HG02623 (cell line): Measurements from ENCODE around the gene WDR45B.
"Not testable (repeated sequence)": the region's sequence is repeated elsewhere in the genome, so short reads cannot be mapped to it uniquely, and the experiment has no call there.

Experiments
- ATAC-seq: cut with Tn5 transposase; IDR thresholded peaks from one replicate; pipeline ENCODE4 v1.9.1; 2021; ENCODE audit warnings: moderate library complexity; ENCODE audit not compliant: unreplicated experiment

WDR45B gene

DNA sequence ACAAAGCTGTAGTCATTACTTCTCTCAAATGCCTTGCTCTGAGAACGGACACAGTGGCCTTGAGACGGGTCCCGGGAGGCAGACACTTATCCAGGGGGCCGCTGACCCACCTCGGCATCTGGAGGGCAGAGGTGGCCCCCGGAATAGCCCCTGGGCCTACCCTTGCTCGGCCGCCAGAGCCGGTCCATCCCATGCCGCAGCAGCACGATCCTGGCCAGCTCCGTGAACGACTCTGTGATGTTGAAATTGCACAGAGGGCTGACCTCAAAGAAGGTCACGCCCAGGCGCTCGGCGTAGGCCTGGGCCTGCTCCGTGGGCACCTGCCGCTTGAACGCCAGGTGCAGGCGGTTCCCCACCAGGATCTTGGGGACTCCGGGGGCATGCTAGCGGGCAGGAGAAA is 10.1 kb upstream of the WDR45B start:
- no peak for ATAC-seq

DNA sequence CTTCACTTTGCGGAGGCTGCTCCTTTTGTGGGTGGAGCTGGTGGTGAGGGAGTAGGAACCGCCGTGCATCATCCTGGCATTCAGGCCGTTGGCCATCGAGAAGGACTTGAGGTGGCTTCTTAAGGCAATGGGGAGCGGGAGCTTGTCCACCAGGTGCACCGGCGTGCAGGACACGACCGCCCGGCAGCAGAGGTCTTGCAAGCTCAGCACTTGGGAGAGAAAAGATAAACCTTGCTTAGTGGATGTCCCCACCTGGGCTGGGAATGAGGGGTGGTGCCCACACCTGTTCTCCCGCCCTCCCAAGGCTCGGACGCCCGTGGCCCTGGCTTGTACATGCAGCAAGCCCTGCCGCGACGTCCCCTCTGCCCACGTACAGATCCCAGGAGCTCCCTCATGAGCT is 9.7 kb upstream of the WDR45B start:
- no peak for ATAC-seq

DNA sequence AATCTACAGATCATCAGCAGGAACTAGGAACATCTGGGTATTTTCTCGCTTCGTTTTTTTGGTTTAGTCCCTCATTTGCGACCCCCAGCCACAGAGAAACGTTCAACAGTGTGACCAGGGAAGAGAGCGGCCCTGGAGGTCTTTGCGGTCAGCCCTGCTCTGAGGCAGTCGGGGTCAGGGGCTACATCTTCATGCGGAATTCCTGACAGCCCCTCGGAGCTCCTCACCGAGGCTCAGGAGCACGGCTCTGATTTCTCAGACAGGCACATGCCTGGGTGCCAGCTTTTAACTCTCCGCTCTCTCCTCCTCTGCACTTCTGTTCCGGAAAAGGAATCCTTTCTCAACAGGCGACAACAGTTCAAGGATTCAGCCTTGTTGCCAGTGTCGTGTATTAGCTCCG is 8.0 kb upstream of the WDR45B start:
- ATAC-seq: no peak

DNA sequence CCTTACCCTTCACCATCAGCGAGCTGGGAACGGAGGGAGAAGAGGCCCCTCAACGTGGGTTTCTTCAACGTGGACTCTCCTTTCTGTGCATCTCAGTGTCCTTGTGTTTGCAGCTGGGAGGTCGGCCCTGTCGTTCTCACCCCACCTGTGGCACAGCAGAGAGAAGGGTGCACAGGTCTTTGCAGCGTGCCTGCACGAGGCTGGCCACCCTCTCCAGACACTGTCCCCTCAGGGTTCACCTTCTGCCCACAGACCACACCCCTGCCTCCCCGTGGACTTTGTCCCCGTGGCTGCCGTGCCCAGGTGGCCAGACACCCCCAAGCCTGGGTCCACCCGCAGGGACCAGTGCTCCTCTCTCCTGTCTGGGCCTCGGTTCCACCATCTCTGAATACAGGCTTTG is 7.3 kb upstream of the WDR45B start:
- no peak for ATAC-seq

- no peak for ATAC-seq
These were observed 6.8 kb upstream of the WDR45B start for GRCh38 chr17:82655038-82655479.

- not testable (repeated sequence) for ATAC-seq
These were observed 6.4 kb upstream of the WDR45B start for GRCh38 chr17:82654611-82655010.

- no peak for ATAC-seq
These were observed 5.6 kb upstream of the WDR45B start for GRCh38 chr17:82653651-82654528.

DNA sequence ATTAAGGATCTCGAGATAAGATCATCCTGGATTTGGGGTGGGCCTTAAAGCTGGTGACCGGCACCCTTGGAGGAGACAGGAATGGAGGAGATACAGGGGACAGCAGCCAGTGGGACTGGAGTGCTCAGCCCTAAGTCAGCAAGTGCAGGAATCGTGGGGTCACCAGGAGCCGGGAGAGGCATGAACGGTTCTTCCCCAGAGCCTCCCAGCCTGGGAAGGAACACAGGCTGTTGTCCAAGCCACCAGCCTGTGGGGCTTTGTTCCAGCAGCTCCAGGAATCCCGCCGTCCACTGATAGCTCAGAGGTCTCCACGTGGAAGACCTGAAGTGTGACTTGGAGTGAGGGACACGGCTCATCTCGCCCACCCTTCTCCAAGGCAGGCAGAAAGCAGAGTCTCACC is 2.5 kb upstream of the WDR45B start:
- no peak for ATAC-seq

DNA sequence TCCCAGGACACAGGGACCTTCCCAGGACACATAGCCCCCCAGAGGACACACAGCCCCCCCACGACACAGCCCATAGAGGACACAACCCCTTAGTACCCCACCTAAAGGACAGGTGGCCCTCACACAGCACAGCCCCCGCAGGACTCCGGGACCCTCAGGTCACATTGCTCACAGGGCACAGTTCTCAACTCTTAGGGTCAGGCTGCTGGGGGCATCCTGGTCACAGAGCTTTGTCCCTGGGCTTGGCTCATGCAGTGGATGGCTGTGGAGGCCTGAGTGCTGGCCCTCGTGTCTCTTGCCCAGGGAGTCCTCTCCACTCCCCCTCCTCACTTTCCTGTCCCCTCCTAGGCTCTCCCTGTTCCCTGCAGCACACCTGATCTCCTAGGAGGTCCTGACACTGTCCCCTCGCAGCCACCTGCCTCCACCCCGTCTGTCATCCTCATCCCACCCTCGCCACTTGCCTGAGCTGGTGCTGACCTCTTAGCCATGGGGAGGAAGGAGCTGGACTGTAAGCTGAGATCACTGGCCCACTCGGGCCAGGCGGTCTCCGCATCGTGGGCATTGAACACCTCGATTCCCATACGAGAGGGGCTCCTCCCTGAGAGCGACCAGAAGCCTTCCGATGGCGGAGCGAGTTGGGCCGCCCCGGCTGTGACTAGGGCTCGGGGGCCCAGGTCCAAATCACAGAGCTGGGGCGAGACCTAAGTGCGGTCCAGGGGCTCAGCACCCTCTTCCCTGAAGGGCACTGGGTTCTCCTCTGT is 1.4 kb upstream of the WDR45B start:
- ATAC-seq: no peak

- ATAC-seq: no peak
These were observed 593 bp upstream of the WDR45B start for GRCh38 chr17:82648742-82649331.

GRCh38 chr17:82647593-82648164 is 565 bp downstream of the WDR45B start:
- peak; percentile 24 for ATAC-seq

- no peak for ATAC-seq
These were observed 2.7 kb downstream of the WDR45B start for GRCh38 chr17:82645516-82645915.

- ATAC-seq: no peak
These were observed 4.1 kb downstream of the WDR45B start for GRCh38 chr17:82644148-82644547.

DNA sequence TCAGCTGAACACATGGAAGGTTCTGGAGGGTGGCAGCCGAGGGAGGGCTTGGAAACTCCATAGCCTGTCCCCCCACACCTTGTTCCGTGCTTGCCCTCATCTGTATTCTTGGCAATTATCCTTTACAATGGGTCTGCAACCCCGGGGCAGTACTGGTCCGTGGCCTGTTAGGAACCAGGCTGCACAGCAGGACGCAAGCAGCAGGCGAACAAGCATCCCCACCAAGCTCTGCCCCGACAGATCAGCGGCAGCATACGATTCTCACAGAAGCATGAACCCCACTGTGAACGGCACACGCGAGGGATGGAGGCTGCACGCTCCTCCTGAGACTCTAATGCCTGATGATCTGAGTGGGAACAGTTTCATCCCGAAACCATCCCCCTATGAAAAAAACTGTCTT is 6.2 kb downstream of the WDR45B start:
- no peak for ATAC-seq

- no peak for ATAC-seq
These were observed 8.2 kb downstream of the WDR45B start for GRCh38 chr17:82640036-82640435.

DNA sequence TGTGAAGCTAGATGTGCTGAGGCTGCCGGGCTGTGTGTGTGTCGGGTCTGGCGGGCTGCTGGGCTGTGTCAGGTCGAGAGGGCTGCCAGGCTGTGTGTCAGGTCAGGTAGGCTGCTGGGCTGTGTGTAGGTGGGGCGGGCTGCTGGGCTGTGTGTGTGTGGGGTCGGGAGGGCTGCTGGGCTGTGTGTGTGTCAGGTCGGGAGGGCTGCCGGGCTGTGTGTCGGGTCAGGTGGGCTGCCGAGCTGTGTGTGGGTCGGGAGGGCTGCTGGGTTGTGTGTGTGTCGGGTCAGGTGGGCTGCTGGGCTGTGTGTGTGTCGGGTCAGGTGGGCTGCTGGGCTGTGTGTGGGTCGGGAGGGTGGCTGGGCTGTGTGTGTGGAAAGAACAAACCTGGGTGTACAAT is 8.6 kb downstream of the WDR45B start:
- no peak for ATAC-seq

- no peak for ATAC-seq
These were observed 10.0 kb downstream of the WDR45B start for GRCh38 chr17:82638183-82638773.

GRCh38 chr17:82636626-82637598 is 11.3 kb downstream of the WDR45B start:
- ATAC-seq: no peak

- no peak for ATAC-seq
These were observed 14.9 kb downstream of the WDR45B start for GRCh38 chr17:82633343-82633742.

GRCh38 chr17:82632451-82632850 is 15.8 kb downstream of the WDR45B start:
- no peak for ATAC-seq
